Measurements from ENCODE around the gene KLHL36.

DNA sequence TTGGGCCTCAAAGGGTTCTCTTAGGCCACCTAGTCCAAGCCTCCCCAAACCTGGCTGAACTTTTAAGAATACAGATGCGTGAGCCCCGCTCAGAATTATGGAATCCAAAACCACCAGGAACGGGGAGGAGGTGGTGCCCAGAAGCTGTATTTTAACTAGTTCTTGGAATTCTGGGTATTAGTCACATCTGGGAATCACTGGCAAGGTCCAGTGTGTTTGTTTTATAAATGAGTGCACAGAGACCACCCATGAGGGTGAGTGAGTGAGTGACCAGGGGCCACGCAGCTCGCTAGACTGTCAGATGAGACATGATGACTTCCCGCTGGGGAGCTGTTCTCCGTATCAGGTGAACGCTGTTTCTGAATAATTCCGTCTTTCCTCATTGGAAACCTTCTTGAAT is 14.2 kb downstream of the KLHL36 start:
- no peak for TF ChIP-seq YY1 (IDR thresholded peaks at IDR 0.05; ENCODE audit: insufficient read depth, insufficient read length)
- no peak for TF ChIP-seq ZNF274 (IDR thresholded peaks at IDR 0.05; ENCODE audit: low read depth, low read length)
